Kidney epithelial cell (primary cell): ENCODE results near the gene TPT1. TPM values are rescaled to one million over a fixed set of nuclear protein-coding genes. Genes with fewer than 3 reads are reported as not detected.
"Not testable (repeated sequence)": the region's sequence is repeated elsewhere in the genome, so short reads cannot be mapped to it uniquely, and the experiment has no call there.

Experiments
- DNase-seq: peaks from one replicate; pipeline ENCODE4 v3.0.0-alpha.2; 2010; ENCODE audit warnings: low read depth
- H3K27me3 ChIP-seq: 2 replicates; pipeline ENCODE4 v1.6.0; 2011; ENCODE audit warnings: low read length; ENCODE audit not compliant: control insufficient read depth, insufficient read depth
- H3K36me3 ChIP-seq: 2 replicates; pipeline ENCODE4 v1.5.1; 2011; ENCODE audit warnings: low read length; ENCODE audit not compliant: control insufficient read depth, insufficient read depth
- H3K4me3 ChIP-seq: 2 replicates; pipeline ENCODE4 v1.5.1; 2011; ENCODE audit warnings: low read depth, mild to moderate bottlenecking, control low read depth, low read length
- total RNA-seq: library from RNA; depleted of rRNA; stranded (reverse); fragments of >200 nt; gene quantifications from 2 replicates; pipeline ENCODE4 v1.2.3, GENCODE V29; 2015
- TF ChIP-seq, protein P1 (sequence below): IDR thresholded peaks from 2 replicates; pipeline ENCODE4 v1.5.1; 2011; ENCODE audit warnings: mild to moderate bottlenecking, moderate library complexity, low read length, control low read depth, inconsistent platforms; ENCODE audit not compliant: insufficient read depth, poor library complexity, severe bottlenecking

The TPT1 gene
- 2,692 and 3,236 TPM in 2 replicates for total RNA-seq

DNA sequence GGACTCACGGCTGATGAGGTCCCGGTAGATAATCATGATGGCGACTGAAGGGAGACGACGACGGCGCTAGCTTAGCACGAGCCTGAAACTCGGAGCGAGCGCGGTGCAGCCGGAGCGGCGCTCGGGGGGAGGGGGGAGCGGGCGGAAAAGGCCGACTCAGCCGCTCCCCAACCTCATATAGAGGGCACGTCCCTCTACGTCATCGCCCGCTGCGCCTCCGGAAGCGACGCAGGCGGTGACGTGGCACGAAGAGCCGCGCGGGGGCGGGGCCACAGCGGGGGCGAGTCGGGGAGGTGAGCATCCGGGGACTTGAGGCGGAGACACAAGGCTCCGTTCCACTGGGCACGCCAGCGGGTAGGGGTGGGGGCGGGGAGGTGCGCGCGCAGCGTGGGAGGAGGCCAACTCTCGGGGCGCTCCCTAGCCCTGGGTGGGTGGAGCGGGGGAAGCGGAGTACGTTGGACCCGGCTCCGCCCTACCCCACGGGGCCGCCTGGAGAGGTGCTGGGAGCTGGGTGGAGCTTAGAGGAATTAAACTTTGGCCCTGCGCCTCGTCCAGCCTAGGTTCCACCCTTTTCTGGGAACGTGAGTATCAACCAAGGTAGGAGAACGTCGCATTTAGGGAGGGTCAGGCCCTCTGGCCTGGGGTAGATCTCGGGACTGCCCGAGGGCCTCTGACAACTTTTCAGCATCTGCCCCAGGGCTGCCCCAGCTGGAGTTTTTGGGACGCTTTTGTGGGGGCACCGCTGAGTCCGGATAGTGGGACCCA, at the start of gene TPT1:
Gene TPT1 (minus strand): TSS at position 150 of the 765 bp plus-strand sequence. CDS start 114 bp downstream, at position 36.
- TF ChIP-seq, protein P1, sequence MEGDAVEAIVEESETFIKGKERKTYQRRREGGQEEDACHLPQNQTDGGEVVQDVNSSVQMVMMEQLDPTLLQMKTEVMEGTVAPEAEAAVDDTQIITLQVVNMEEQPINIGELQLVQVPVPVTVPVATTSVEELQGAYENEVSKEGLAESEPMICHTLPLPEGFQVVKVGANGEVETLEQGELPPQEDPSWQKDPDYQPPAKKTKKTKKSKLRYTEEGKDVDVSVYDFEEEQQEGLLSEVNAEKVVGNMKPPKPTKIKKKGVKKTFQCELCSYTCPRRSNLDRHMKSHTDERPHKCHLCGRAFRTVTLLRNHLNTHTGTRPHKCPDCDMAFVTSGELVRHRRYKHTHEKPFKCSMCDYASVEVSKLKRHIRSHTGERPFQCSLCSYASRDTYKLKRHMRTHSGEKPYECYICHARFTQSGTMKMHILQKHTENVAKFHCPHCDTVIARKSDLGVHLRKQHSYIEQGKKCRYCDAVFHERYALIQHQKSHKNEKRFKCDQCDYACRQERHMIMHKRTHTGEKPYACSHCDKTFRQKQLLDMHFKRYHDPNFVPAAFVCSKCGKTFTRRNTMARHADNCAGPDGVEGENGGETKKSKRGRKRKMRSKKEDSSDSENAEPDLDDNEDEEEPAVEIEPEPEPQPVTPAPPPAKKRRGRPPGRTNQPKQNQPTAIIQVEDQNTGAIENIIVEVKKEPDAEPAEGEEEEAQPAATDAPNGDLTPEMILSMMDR = no peak
- peak; percentile 78 for DNase-seq
- no peaks in the 10 kb centered on the region for H3K27me3 ChIP-seq
- peaks cover 1% of the 10 kb centered on the region for H3K36me3 ChIP-seq
- peak within 1 kb of the TSS; percentile 99 for H3K4me3 ChIP-seq

DNA sequence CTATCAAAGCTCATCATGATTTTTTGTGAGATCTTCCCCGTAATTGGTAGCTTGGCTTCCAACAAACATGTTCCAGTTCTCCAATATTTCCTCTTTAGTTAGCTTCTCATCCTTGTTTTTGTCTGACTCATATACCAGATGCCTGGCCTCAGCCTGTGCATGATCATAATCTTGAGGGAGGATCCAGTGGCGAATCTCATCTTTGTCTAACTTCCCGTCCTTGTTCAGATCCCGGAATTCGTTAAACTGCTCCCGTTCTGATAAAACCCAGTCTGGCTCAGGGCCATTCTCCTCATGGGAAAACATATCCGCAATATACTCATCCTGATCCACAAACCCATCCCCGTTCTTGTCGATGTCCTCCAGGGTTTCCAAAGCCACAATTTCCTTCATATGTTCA, 49.4 kb upstream of the TPT1 start:
- H3K27me3 ChIP-seq, H3K36me3 ChIP-seq, H3K4me3 ChIP-seq, DNase-seq: not testable (repeated sequence)

DNA sequence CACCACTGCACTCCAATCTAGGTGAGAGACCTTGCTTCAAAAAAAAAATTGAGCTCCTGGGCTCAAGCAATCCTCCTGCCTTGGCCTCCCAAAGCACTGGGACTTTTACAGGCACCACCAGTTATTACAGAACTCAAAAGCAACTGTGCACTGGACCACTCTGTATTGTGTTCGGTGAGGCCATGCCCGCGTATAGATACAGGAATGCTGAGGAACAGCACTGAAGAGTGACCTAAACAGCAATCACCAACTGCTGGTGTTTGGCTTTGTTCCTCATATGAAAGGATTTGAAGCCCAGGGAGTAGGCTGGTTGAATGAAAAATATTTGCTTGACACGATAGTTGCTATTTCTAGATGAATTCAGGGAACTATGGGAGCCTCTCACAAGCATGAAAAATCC, 47.7 kb upstream of the TPT1 start:
- Histone ChIP-seq H3K27me3 (no peaks in the 10 kb centered on the region), H3K4me3 (no peak overlapping the region), H3K36me3 (no peaks in the 10 kb centered on the region)
- no peak for DNase-seq
- TF ChIP-seq, protein P1 = no peak

DNA sequence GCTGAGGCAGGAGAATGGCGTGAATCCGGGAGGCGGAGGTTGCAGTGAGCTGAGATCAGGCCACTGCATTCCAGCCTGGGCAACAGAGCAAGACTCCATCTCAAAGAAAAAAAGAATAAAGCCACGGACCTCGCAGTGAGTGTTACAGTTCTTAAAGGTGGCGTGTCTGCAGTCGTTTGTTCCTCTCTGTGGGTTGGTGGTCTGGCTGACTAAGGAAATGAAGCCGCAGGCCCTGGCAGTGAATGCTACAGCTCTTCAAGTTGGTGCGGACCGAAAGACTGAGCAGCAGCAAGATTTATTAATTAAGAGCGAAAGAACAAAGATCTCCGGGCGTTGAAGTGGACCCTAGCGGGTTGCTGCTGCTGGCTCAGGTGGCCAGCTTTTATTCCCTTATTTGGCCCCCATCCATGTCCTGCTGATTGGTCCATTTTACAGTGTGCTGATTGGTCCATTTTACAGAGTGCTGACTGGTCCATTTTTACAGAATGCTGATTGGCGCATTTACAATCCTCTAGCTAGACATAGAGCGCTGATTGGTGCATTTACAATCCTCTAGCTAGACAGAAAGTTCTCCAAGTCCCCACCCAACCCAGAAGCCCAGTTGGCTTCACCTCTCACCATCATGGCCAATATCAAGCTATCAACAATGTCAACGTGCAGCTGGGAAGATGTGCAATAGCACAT, 46.1 kb upstream of the TPT1 start:
- not testable (repeated sequence) for H3K36me3 ChIP-seq, H3K4me3 ChIP-seq, DNase-seq, H3K27me3 ChIP-seq

DNA sequence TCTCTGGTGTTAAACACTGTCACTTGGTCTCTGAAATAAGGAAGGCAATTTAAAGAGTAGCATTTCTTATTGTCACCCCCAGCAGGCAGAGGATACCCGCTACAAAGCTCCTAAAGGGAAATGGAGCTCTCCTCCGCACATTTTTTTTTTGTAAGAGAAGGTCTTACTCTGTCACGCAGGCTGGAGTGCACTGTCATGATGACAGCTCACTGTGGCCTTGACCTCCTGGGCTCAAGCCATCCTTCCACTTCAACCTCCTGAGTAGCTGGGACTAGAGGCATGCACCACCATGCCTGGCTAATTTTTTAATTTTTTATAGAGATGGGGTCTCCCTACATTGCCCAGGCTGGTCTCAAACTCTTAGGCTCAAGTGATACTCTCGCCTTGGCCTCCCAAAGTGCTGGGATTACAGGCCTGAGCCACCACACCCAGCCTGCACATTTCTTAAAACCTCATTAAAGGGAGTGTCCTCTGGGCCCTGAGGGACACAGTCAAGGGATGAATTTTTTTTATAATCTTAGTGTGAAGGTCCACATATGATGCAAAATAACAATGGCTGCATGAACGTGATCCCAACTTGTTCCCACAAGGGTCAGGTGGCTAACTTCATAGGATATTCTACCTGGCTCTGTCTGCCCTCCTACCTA, 45.0 kb upstream of the TPT1 start:
- H3K36me3 ChIP-seq = no peaks in the 10 kb centered on the region
- DNase-seq = no peak
- TF ChIP-seq, protein P1 = no peak
- no peak overlapping the region for H3K4me3 ChIP-seq
- H3K27me3 ChIP-seq = no peaks in the 10 kb centered on the region

DNA sequence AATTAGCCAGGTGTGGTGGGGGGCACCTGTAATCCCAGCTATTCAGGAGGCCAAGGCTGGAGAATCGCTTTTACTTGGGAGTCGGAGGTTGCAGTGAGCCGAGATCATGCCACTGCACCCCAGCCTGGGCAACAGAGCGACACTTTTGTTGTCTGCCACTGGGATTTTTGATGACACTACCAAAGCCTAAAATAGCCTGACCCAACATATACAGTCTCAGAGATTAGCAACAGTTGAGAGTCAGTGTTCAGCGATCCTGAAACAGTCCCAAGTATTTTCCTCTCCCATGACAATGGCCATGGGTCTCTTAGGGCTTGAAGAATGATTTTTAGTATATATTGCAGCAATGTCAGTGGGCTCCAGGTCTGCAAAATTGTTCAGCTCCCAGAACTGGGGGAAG, 44.3 kb upstream of the TPT1 start:
- TF ChIP-seq, protein P1 = no peak
- DNase-seq = no peak
- Histone ChIP-seq H3K36me3 (no peaks in the 10 kb centered on the region), H3K27me3 (no peaks in the 10 kb centered on the region), H3K4me3 (no peak overlapping the region)
